HL-60 (cell line): ENCODE data around the gene EBF3.

Source experiments
- DNase-seq, 2 experiments: peaks; one replicate each; pipeline ENCODE4 v3.0.0-alpha.2; 2010 to 2020; ENCODE audit warnings: low read depth in 1 of 2, low spot score in 1 of 2
- H3K27ac ChIP-seq: fragments of 250-450 bp; sonication (Bioruptor Pico); replicated peaks from 2 replicates; pipeline ENCODE4 v1.5.1; 2020; ENCODE audit warnings: mild to moderate bottlenecking, moderate library complexity
- H3K27me3 ChIP-seq: fragments of 250-450 bp; sonication (Bioruptor Pico); 2 replicates; pipeline ENCODE4 v1.5.1; 2021; ENCODE audit warnings: mild to moderate bottlenecking, moderate library complexity; ENCODE audit not compliant: insufficient read depth, poor library complexity, severe bottlenecking
- H3K4me3 ChIP-seq: replicated peaks from 2 replicates; pipeline ENCODE4 v1.5.1; 2011; ENCODE audit warnings: mild to moderate bottlenecking, control low read depth, low read length; ENCODE audit not compliant: insufficient read depth
- GABPA ChIP-seq: IDR thresholded peaks from 2 replicates; pipeline ENCODE4 v1.6.1; 2012; ENCODE audit warnings: low read depth
- POLR2AphosphoS5 ChIP-seq: IDR thresholded peaks from 2 replicates; pipeline ENCODE4 v1.6.1; 2012; ENCODE audit warnings: low read depth
- REST ChIP-seq: IDR thresholded peaks from 2 replicates; pipeline ENCODE4 v1.6.1; 2012; ENCODE audit warnings: low read depth; ENCODE audit not compliant: insufficient replicate concordance
- SPI1 ChIP-seq: IDR thresholded peaks from 2 replicates; pipeline ENCODE4 v1.6.1; 2012; ENCODE audit warnings: low read depth, mild to moderate bottlenecking, borderline replicate concordance
- TF ChIP-seq, protein P1 (sequence below): IDR thresholded peaks from one replicate; pipeline ENCODE4 v1.5.1; 2011; ENCODE audit warnings: low read length, control low read depth, inconsistent platforms; ENCODE audit not compliant: insufficient read depth

EBF3 gene

DNA sequence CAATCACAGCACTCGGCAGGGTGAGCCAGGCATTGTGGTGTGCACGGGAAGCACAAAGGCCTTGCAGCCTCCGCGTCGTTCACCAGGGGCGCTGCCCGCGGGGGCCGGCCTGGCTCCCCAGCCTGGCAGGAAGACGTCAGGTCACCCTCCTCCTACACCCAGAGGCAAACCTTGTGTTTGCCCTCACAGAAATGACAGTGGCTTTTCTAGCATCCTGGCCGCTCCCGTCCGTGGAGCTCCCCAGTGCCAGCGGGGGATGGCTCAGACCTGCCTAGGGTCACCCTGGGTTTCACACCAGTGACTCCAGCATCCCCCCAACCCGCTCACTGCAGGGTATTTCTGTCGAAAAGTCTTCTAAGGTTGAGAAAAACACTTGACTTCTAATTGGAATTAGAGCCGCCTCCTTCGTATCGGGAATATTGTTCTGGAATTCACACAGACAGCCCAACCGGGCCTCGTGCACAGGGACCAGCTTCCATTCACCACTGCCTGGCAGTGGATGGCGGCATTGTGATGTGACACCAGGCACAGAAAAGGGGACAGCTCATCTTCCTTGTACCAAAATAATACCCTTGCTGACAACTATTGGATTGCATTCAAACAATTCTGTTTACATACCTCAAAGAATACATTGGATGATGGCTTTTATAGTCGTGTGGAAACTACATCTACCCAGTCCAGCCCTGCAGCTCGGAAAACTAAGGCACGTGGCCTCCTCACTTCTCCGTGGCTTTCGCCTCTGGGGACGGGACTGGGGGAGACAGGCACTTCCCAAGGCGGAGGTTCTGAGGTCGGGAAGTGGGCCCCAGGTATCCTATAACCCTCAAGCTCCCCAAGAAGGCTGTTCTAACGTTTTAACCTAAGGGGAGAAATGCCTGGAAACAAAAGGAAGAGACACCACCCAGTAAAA, 109.0 kb downstream of the EBF3 start:
- H3K27me3 ChIP-seq, result no peaks in the 10 kb centered on the region
- no peak for DNase-seq
- no peak overlapping the region for H3K4me3 ChIP-seq
- TF ChIP-seq SPI1 (no peak), POLR2AphosphoS5 (no peak), REST (no peak), GABPA (no peak)
- TF ChIP-seq, protein P1, sequence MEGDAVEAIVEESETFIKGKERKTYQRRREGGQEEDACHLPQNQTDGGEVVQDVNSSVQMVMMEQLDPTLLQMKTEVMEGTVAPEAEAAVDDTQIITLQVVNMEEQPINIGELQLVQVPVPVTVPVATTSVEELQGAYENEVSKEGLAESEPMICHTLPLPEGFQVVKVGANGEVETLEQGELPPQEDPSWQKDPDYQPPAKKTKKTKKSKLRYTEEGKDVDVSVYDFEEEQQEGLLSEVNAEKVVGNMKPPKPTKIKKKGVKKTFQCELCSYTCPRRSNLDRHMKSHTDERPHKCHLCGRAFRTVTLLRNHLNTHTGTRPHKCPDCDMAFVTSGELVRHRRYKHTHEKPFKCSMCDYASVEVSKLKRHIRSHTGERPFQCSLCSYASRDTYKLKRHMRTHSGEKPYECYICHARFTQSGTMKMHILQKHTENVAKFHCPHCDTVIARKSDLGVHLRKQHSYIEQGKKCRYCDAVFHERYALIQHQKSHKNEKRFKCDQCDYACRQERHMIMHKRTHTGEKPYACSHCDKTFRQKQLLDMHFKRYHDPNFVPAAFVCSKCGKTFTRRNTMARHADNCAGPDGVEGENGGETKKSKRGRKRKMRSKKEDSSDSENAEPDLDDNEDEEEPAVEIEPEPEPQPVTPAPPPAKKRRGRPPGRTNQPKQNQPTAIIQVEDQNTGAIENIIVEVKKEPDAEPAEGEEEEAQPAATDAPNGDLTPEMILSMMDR, result no peak
- no peak overlapping the region for H3K27ac ChIP-seq

DNA sequence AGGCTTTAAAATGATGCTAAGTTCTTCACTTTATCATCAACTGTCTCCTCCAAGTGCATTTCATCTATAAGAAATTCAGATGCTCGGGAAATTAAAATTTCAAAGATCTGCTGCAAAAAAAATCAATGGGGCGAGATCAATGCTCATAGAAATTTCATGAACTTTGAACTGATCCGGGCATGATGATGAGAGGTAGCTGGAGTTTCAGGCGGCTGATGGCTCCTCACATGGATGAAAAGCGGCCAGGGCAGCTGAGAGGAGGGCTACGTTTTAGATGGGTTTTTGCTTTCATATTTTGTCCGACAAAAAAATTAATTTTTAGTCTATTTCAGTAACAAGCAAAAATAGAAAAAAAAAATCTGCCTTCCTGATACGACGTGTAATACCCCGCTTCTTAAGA, 109.9 kb downstream of the EBF3 start:
- H3K27me3 ChIP-seq, result no peaks in the 10 kb centered on the region
- no peak overlapping the region for H3K27ac ChIP-seq
- no peak for TF ChIP-seq GABPA
- no peak for TF ChIP-seq REST
- TF ChIP-seq POLR2AphosphoS5, result no peak
- no peak for TF ChIP-seq SPI1
- TF ChIP-seq, protein P1, result no peak
- no peak for DNase-seq
- H3K4me3 ChIP-seq, result no peak overlapping the region

DNA sequence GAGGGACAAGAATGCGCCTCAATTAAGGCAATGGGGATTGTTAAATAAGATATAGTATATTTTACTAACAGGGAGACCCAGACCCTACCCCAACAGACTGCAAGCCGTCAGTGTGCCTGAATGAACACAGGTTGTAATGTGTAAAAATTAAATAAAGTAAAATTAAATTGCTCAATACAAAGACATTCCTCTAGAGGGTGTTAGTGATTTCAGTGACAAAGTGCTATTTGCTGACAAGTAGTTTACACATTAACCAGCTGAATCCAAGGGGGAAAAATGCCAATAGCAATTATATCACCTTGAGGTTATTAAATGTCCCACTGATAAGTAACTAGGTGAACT, 110.5 kb downstream of the EBF3 start:
- no peak overlapping the region for H3K4me3 ChIP-seq
- H3K27ac ChIP-seq, result no peak overlapping the region
- no peaks in the 10 kb centered on the region for H3K27me3 ChIP-seq
- TF ChIP-seq POLR2AphosphoS5, result no peak
- no peak for TF ChIP-seq REST
- TF ChIP-seq, protein P1, result peak; percentile 12
- no peak for DNase-seq
